SK-N-MC (cell line): ENCODE measurements around the gene GSTM4.
"Not testable (repeated sequence)": the region's sequence is repeated elsewhere in the genome, so short reads cannot be mapped to it uniquely, and the experiment has no call there.

ENCODE experiments used
- EZH2 ChIP-seq: fragments of 200-600 bp; sonication (generic); IDR thresholded peaks from one replicate; pipeline ENCODE4 v1.6.1; 2017; ENCODE audit warnings: antibody characterized with exemption
- POLR2AphosphoS5 ChIP-seq: IDR thresholded peaks from 2 replicates; pipeline ENCODE4 v1.6.1; 2012; ENCODE audit warnings: mild to moderate bottlenecking, low read depth, low read length, borderline replicate concordance

DNA sequence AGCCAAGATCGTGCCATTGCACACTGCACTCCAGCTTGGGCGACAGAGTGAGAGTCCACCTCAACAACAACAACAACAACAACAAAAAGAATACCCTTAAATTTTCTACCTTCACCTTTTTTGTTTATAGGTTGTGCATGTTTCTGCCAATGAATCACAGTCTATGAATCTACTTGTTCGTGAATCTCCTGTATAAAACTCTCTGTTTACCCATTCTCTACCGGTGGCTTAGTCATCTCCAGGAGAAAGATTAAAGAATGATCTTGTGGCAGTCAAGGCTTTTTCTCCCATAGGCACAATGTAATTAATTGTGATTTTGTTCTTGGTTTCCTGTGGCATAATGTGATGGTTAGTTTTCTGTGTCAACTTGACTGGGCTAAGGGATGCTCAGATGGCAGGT is 42.0 kb downstream of the GSTM4 start:
- TF ChIP-seq POLR2AphosphoS5, EZH2: not testable (repeated sequence)
